Measurements from ENCODE around the gene MYCBP2.

- TF ChIP-seq EP300 (IDR thresholded peaks at IDR 0.05) (no peak), RAD21 (conservative IDR thresholded peaks at IDR 0.05 in 1 of 2, IDR thresholded peaks at IDR 0.05 in 1 of 2) (no peak), MAZ (IDR thresholded peaks at IDR 0.05; ENCODE audit: borderline replicate concordance, low read depth, low read length) (no peak), REST (IDR thresholded peaks at IDR 0.05) (no peak), POLR2A (IDR thresholded peaks at IDR 0.05; ENCODE audit: low read length) (no peak), SMC3 (IDR thresholded peaks at IDR 0.05) (no peak), MAX (IDR thresholded peaks at IDR 0.05) (no peak), ELK1 (IDR thresholded peaks at IDR 0.05; ENCODE audit: low read depth, low read length) (no peak), MAFK (IDR thresholded peaks at IDR 0.05; ENCODE audit: partially characterized antibody) (no peak)
- TF ChIP-seq, protein P1, sequence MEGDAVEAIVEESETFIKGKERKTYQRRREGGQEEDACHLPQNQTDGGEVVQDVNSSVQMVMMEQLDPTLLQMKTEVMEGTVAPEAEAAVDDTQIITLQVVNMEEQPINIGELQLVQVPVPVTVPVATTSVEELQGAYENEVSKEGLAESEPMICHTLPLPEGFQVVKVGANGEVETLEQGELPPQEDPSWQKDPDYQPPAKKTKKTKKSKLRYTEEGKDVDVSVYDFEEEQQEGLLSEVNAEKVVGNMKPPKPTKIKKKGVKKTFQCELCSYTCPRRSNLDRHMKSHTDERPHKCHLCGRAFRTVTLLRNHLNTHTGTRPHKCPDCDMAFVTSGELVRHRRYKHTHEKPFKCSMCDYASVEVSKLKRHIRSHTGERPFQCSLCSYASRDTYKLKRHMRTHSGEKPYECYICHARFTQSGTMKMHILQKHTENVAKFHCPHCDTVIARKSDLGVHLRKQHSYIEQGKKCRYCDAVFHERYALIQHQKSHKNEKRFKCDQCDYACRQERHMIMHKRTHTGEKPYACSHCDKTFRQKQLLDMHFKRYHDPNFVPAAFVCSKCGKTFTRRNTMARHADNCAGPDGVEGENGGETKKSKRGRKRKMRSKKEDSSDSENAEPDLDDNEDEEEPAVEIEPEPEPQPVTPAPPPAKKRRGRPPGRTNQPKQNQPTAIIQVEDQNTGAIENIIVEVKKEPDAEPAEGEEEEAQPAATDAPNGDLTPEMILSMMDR (IDR thresholded peaks at IDR 0.05): no peak
Observed at GRCh38 chr13:77309254-77309653, 17.6 kb downstream of the MYCBP2 start.
